Pancreas (tissue), 10 donors: ENCODE measurements around the gene GAS6. TPM values are rescaled to one million over a fixed set of nuclear protein-coding genes. Genes with fewer than 3 reads are reported as not detected.
"Not testable (repeated sequence)": the region's sequence is repeated elsewhere in the genome, so short reads cannot be mapped to it uniquely, and the experiment has no call there.

ENCODE experiments used
- ATAC-seq, 4 donors: fragments of 200-7000 bp; cut with Tn5 transposase; one replicate each; pipeline versions ENCODE4 v1.8.0 to v1.9.1; 2020; ENCODE audit warnings: mild to moderate bottlenecking in 4 of 4, moderate library complexity in 4 of 4
- DNase-seq, 6 donors: peaks; one replicate each; pipeline ENCODE4 v3.0.0-alpha.2; 2020
- FAIRE-seq: peaks from 2 replicates; lab custom pipeline; 2012; peaks lifted over from hg19 to GRCh38; lab: Jason Lieb, UNC
- H3K27ac ChIP-seq, 4 donors: fragments of 200-600 bp; sonication (generic); 1 replicate in 3 of 4; 2 replicates in 1 of 4; pipeline versions ENCODE4 v1.5.0 to v1.8.0; 2020
- H3K27me3 ChIP-seq, 4 donors: fragments of 200-600 bp; one replicate each; pipeline ENCODE4 v1.8.0; 2021
- H3K36me3 ChIP-seq, 3 donors: fragments of 200-600 bp; sonication (generic) in 1 of 3; one replicate each; pipeline versions ENCODE4 v1.5.0 to v1.8.0; 2020 to 2021
- H3K4me1 ChIP-seq, 3 donors: fragments of 200-600 bp; one replicate each; pipeline ENCODE4 v1.8.0; 2021
- H3K4me3 ChIP-seq, 4 donors: fragments of 200-600 bp; sonication (generic) in 2 of 4; one replicate each; pipeline versions ENCODE4 v1.5.0 to v1.8.0; 2020 to 2021
- H3K9me3 ChIP-seq, 4 donors: fragments of 200-600 bp; one replicate each; pipeline ENCODE4 v1.8.0; 2021
- CTCF ChIP-seq, 4 donors: fragments of 200-600 bp; sonication (generic) in 3 of 4; IDR thresholded peaks; one replicate each; pipeline versions ENCODE4 v1.5.0 to v1.8.0; 2021; ENCODE audit warnings: antibody characterized with exemption in 4 of 4
- WGBS, 2 donors: extraction: QIAGEN DNeasy Blood & Tissue Kit; methylation state at CpG; one replicate each; pipeline ENCODE4 v1.1.7; 2013; 5-methylcytosine and 5-hydroxymethylcytosine counted together
- intact Hi-C, 3 donors: fragments of 100-400 bp; cut with DNase I; formaldehyde crosslinking; loops; one replicate each; pipeline versions ENCODE4 v1.11.1 to v1.14.2; 2022
- polyA plus RNA-seq, 2 donors: library from polyadenylated mRNA; stranded (reverse); fragments of 200-250 nt; gene quantifications; one replicate each; pipeline ENCODE4 v1.2.3, GENCODE V29; 2013
- total RNA-seq, 6 donors: library from RNA; stranded (reverse); fragmentation: NEBNext Ultra II Directional in 4 of 6; extraction: Animal tissue kit (Norgen Biotek cat#: 25700) in 4 of 6; gene quantifications; one replicate each; pipeline versions ENCODE4 v1.2.1 to v1.2.4, GENCODE V29; 2021 to 2023
- donor health status: healthy with polysubstance abuse.
- donor health status: DM: no; HTN: no; CAD: no; lungs with moderate emphysema.
- donor health status: DM: no; HTN: no; CAD: no.
- donor health status: control.
- donor health status: control.
- donor health status: Bipolar disorder and iron deficiency.
- donor health status: DM: yes; HTN: yes; CAD: no.
- donor health status: DM: no; HTN: no; CAD: no.
- donor health status: DM: no; HTN: no; CAD: no.
- donor health status: DM: yes; HTN: yes; CAD: no.

GAS6 gene
- total and polyA plus RNA-seq, 8 donors = 24.3 to 124 (median 42.2) TPM

GRCh38 chr13:113796964-113797676 lies 66.8 kb downstream of the GAS6 start:
- Histone ChIP-seq H3K27ac (no peak overlapping the region), H3K36me3 (no peaks in the 10 kb centered on the region), H3K4me1 (no peaks in the 10 kb centered on the region), H3K27me3 (no peaks in the 10 kb centered on the region), H3K4me3 (no peak overlapping the region), H3K9me3 (no peaks in the 10 kb centered on the region)
- TF ChIP-seq CTCF (IDR thresholded peaks at IDR 0.05) = no peak
- no peak for FAIRE-seq
- intact Hi-C loops = no loop called here
- ATAC-seq = no peak
- 83 to 88% methylated on average over 30 of the region's 30 CpGs for WGBS, 2 donors
- peak in 1 of 6 donors; percentile 50 for DNase-seq

DNA sequence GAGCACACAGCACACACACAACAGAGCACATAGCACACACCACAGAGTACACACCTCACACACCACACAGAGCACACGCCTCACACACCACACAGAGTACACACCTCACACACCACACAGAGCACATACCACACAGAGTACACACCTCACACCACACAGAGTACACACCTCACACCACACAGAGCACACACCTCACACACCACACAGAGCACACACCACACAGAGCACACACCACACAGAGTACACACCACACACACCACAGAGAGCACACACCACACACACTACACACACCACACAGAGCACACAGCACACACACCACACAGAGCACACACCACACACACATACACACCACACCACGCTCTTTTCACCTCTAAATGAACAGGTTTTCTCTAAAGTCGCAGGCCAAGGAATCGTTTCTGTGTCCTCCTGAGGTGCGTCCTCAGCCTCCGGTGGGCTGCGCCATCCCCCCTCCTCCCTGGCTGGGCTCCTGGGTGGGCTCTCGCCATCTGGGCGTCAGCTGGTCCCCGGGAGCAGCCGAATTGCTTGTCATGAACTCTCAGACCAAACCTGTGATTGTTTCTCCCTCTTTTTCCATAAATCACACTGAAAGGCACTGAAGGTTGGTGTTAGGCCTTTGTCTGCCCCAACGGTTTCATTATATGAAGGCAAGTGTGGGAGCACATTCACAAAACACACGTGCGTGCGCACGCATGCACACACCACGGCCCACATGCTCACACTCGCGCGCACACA lies 67.5 kb downstream of the GAS6 start:
- DNase-seq (peak in 1 of 6 donors; percentile 18), ATAC-seq (no peak)

DNA sequence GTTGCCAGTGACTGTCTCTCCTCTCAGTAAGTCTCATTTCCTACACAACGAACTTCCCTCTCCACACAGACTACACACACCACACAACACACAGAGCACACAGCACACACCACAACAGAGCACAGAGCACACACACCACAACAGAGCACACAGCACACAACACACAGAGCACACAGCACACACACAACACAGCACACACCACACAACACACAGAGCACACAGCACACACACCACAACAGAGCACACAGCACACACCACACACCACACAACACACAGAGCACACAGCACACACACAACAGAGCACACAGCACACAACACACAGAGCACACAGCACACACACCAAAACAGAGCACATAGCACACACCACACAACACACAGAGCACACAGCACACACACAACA lies 68.5 kb downstream of the GAS6 start:
- H3K36me3 ChIP-seq, H3K27ac ChIP-seq, DNase-seq, intact Hi-C loops, H3K4me1 ChIP-seq, H3K9me3 ChIP-seq, ATAC-seq, FAIRE-seq, H3K4me3 ChIP-seq, H3K27me3 ChIP-seq: not testable (repeated sequence)
- 15 to 16% methylated on average over 1 of the region's 1 CpG for WGBS, 2 donors

More for the DNA sequence above, 67.5 kb downstream of the GAS6 start:
- H3K27me3 ChIP-seq = no peaks in the 10 kb centered on the region
- no peaks in the 10 kb centered on the region for H3K4me1 ChIP-seq
- TF ChIP-seq CTCF (IDR thresholded peaks at IDR 0.05) = no peak
- no peak for FAIRE-seq
- no peaks in the 10 kb centered on the region for H3K9me3 ChIP-seq
- no peak overlapping the region for H3K27ac ChIP-seq
- WGBS, 2 donors = 64 to 71% methylated on average over 20 of the region's 20 CpGs
- intact Hi-C loops = no loop called here
- no peak overlapping the region for H3K4me3 ChIP-seq
- H3K36me3 ChIP-seq = no peaks in the 10 kb centered on the region

GRCh38 chr13:113794764-113795173 lies 69.1 kb downstream of the GAS6 start:
- DNase-seq (peak in 1 of 6 donors; percentile 56), FAIRE-seq (no peak), ATAC-seq (no peak)
- Histone ChIP-seq H3K27me3 (no peaks in the 10 kb centered on the region), H3K36me3 (no peaks in the 10 kb centered on the region), H3K4me1 (no peaks in the 10 kb centered on the region), H3K27ac (no peak overlapping the region), H3K4me3 (no peak overlapping the region), H3K9me3 (no peaks in the 10 kb centered on the region)
- intact Hi-C loops = no loop called here
- 76 to 85% methylated on average over 24 of the region's 24 CpGs for WGBS, 2 donors
- no peak for TF ChIP-seq CTCF (IDR thresholded peaks at IDR 0.05)

DNA sequence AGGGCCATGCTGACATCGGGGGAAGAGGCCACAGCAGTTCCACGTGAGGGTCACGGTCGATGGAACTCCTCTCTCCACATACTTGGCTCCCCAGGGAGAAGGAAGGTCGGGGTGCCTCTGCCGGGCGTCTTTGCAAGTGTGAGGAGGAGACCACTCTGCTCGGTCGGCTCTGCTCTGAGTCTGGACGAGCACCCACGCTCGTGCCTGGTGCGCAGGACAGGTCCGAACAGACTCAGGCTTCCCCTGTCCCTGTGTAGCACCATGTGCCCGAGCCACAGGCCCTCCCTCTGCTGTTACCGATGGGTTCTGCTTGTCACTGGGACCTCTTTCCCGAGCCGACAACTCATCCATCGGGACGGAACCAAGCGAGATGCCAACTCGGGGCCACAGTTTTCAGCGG lies 69.8 kb downstream of the GAS6 start:
- peak in 1 of 6 donors; percentile 52 for DNase-seq
- 73 to 82% methylated on average over 23 of the region's 23 CpGs for WGBS, 2 donors

More for the DNA sequence above, 69.8 kb downstream of the GAS6 start:
- no peak overlapping the region for H3K27ac ChIP-seq
- no peak for TF ChIP-seq CTCF (IDR thresholded peaks at IDR 0.05)
- H3K4me1 ChIP-seq = no peaks in the 10 kb centered on the region
- ATAC-seq (no peak), FAIRE-seq (no peak)
- intact Hi-C loops = no loop called here
- H3K27me3 ChIP-seq = no peaks in the 10 kb centered on the region
- H3K9me3 ChIP-seq = no peaks in the 10 kb centered on the region
- H3K36me3 ChIP-seq = no peaks in the 10 kb centered on the region
- no peak overlapping the region for H3K4me3 ChIP-seq
